Measurements from ENCODE around the gene BBS4. TPM values are rescaled to one million over a fixed set of nuclear protein-coding genes. Genes with fewer than 3 reads are reported as not detected.

BBS4 gene
- total RNA-seq, 1 experiment from 2014 or later: 18.9 TPM

DNA sequence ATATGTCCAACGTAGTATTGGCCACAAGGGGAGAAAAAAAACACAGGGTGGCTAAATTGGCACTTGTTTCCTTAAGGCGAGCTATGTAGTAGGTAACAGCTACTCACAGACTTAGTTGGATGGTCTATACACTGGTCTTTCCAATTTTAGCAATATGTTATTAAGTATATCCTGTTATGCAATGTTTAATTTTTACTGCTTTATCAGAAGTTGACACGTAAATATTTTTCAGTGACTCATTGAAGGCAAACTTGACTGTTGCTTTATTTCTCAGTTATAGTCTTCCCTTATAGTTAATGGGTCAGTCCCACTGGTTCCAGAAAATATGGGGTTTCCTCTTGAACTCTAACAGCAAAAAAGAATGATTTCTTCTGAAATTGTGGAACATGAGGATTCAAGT is 51.1 kb downstream of the BBS4 start:
- H3K27me3 Mint-ChIP-seq (ENCODE audit: insufficient read depth, unreplicated experiment): no peaks in the 10 kb centered on the region
- BruUV-seq (replicated peaks): no TSS peak
- intact Hi-C loops (cut with micrococcal nuclease): no loop called here
- CTCF ChIA-PET: interaction anchor here (0.6 to 5.9 kb wide), 2 partner anchors 14 to 145 kb away, joined by 5 to 26 read pairs; no protein-coding TSS in a partner anchor
- no peak overlapping the region for H3K27ac Mint-ChIP-seq (ENCODE audit: low read depth, unreplicated experiment)
- no peaks in the 10 kb centered on the region for H3K9me3 Mint-ChIP-seq (ENCODE audit: unreplicated experiment)
- POLR2A ChIA-PET: no interaction called here
- no peaks in the 10 kb centered on the region for H3K4me1 Mint-ChIP-seq (ENCODE audit: insufficient read depth, unreplicated experiment)
- TF ChIP-seq, protein P1, sequence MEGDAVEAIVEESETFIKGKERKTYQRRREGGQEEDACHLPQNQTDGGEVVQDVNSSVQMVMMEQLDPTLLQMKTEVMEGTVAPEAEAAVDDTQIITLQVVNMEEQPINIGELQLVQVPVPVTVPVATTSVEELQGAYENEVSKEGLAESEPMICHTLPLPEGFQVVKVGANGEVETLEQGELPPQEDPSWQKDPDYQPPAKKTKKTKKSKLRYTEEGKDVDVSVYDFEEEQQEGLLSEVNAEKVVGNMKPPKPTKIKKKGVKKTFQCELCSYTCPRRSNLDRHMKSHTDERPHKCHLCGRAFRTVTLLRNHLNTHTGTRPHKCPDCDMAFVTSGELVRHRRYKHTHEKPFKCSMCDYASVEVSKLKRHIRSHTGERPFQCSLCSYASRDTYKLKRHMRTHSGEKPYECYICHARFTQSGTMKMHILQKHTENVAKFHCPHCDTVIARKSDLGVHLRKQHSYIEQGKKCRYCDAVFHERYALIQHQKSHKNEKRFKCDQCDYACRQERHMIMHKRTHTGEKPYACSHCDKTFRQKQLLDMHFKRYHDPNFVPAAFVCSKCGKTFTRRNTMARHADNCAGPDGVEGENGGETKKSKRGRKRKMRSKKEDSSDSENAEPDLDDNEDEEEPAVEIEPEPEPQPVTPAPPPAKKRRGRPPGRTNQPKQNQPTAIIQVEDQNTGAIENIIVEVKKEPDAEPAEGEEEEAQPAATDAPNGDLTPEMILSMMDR (IDR thresholded peaks at IDR 0.05; ENCODE audit: unreplicated experiment): no peak
- peaks cover 59% of the 10 kb centered on the region for H3K36me3 Mint-ChIP-seq (ENCODE audit: insufficient read depth, unreplicated experiment)
- H3K4me3 Mint-ChIP-seq (ENCODE audit: unreplicated experiment): no peak overlapping the region
- no peak for DNase-seq (ENCODE audit: unreplicated experiment)

DNA sequence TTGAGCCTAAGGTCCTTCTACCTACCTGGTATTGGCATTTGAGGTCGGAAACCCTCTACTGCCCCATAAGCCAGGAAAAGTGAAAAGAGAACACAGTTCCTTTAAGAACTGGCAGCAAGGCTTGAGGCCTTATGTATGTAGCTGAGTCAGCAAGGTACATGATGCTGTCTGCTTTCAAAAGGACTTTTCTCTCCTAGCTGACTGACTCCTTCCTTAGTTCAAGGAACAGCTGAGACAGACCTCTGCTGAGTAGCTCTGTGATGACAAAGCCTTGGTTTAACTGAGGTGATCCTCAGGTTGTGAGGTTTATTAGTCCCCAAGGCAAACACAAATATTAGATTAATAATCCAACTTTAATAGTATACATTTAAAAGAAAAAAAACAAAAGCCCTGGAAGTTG is 51.7 kb downstream of the BBS4 start:
- Mint-ChIP-seq H3K27ac (ENCODE audit: low read depth, unreplicated experiment) (no peak overlapping the region), H3K9me3 (ENCODE audit: unreplicated experiment) (no peaks in the 10 kb centered on the region), H3K4me1 (ENCODE audit: insufficient read depth, unreplicated experiment) (no peaks in the 10 kb centered on the region), H3K27me3 (ENCODE audit: insufficient read depth, unreplicated experiment) (no peaks in the 10 kb centered on the region), H3K36me3 (ENCODE audit: insufficient read depth, unreplicated experiment) (peaks cover 63% of the 10 kb centered on the region), H3K4me3 (ENCODE audit: unreplicated experiment) (no peak overlapping the region)
- BruUV-seq (replicated peaks): no TSS peak
- TF ChIP-seq, protein P1 (IDR thresholded peaks at IDR 0.05; ENCODE audit: unreplicated experiment): no peak
- intact Hi-C loops (cut with micrococcal nuclease): no loop called here
- POLR2A ChIA-PET: no interaction called here
- CTCF ChIA-PET: interaction anchor here (5.9 kb wide), 1 partner anchor 15 kb away, joined by 26 read pairs; no protein-coding TSS in a partner anchor
- DNase-seq (ENCODE audit: unreplicated experiment): no peak

DNA sequence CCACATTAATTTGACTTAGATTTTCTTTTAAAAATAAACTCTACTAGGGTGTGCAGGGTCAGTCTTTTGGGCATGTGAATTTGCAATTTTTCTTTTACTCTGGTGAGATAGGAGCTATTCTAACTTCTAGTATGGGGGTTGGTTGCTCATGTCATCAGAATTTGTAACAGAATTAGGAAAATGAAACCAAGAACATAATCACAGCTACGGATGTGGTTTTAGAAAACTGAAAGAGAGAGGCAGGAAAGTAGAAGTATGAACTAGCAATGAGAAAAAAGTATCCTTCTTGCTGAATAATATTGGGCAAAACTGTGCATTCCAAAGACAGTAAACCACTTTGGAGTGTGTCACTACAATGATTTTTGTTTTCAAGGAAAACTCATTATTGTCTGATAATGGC is 54.2 kb downstream of the BBS4 start:
- no peaks in the 10 kb centered on the region for H3K9me3 Mint-ChIP-seq (ENCODE audit: unreplicated experiment)
- no peak overlapping the region for H3K4me3 Mint-ChIP-seq (ENCODE audit: unreplicated experiment)
- intact Hi-C loops (cut with micrococcal nuclease): no loop called here
- TF ChIP-seq, protein P1 (IDR thresholded peaks at IDR 0.05; ENCODE audit: unreplicated experiment): no peak
- H3K27me3 Mint-ChIP-seq (ENCODE audit: insufficient read depth, unreplicated experiment): no peaks in the 10 kb centered on the region
- no peak overlapping the region for H3K27ac Mint-ChIP-seq (ENCODE audit: low read depth, unreplicated experiment)
- DNase-seq (ENCODE audit: unreplicated experiment): no peak
- ChIA-PET CTCF (interaction anchor here (0.6 to 5.9 kb wide), 4 partner anchors 17 to 366 kb away, joined by 3 to 26 read pairs (median 3); no protein-coding TSS in a partner anchor), POLR2A (interaction anchor here (1.3 kb wide), 1 partner anchor 11 kb away, joined by 4 read pairs; no protein-coding TSS in a partner anchor)
- no peaks in the 10 kb centered on the region for H3K4me1 Mint-ChIP-seq (ENCODE audit: insufficient read depth, unreplicated experiment)
- H3K36me3 Mint-ChIP-seq (ENCODE audit: insufficient read depth, unreplicated experiment): peaks cover 73% of the 10 kb centered on the region
- no TSS peak for BruUV-seq (replicated peaks)

DNA sequence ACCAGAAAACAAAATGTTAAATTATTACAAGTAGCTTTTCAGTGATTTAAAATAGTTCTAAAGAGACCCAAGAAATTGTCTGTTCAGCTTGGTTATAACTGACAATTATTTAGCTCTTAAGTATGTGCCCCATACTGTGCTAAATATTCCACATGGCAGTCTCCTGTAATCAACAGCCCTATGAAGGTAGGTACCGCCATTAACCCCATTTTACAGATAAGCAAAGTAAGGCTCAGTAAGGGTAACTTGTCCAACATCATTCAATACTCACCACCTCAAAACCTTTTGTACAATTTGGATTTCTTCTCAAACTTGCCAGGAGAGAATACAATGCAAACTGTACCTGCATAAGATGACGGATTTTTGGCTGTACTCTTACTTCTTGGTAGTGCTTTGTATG is 63.7 kb downstream of the BBS4 start:
- TF ChIP-seq, protein P1 (IDR thresholded peaks at IDR 0.05; ENCODE audit: unreplicated experiment): no peak
- Mint-ChIP-seq H3K4me3 (ENCODE audit: unreplicated experiment) (no peak overlapping the region), H3K27me3 (ENCODE audit: insufficient read depth, unreplicated experiment) (no peaks in the 10 kb centered on the region), H3K9me3 (ENCODE audit: unreplicated experiment) (no peaks in the 10 kb centered on the region), H3K4me1 (ENCODE audit: insufficient read depth, unreplicated experiment) (no peaks in the 10 kb centered on the region), H3K27ac (ENCODE audit: low read depth, unreplicated experiment) (no peak overlapping the region), H3K36me3 (ENCODE audit: insufficient read depth, unreplicated experiment) (peaks cover 52% of the 10 kb centered on the region)
- CTCF ChIA-PET: interaction anchor here (0.6 to 1.3 kb wide), 3 partner anchors 27 to 144 kb away, joined by 3 to 5 read pairs (median 3); no protein-coding TSS in a partner anchor
- POLR2A ChIA-PET: no interaction called here
- DNase-seq (ENCODE audit: unreplicated experiment): no peak
- BruUV-seq (replicated peaks): no TSS peak
- intact Hi-C loops (cut with micrococcal nuclease): no loop called here

Measured in MCF 10A (cell line).